Suppressor macrophage (primary cell): Measurements from ENCODE around the gene SERPINB6.
"Not testable (repeated sequence)": the region's sequence is repeated elsewhere in the genome, so short reads cannot be mapped to it uniquely, and the experiment has no call there.

ENCODE experiments used
- DNase-seq, 4 experiments: peaks; one replicate each; pipeline ENCODE4 v3.0.0-alpha.2; 2020 to 2022

Gene SERPINB6

GRCh38 chr6:2977799-2978590 is 6.6 kb upstream of the SERPINB6 start:
- peak in 2 of 4 experiments; percentile 25 to 45 for DNase-seq

- no peak for DNase-seq
These were observed 5.9 kb upstream of the SERPINB6 start for GRCh38 chr6:2977290-2977689.

- no peak for DNase-seq
These were observed 5.3 kb upstream of the SERPINB6 start for GRCh38 chr6:2976571-2977085.

- no peak for DNase-seq
These were observed 4.7 kb upstream of the SERPINB6 start for GRCh38 chr6:2976060-2976459.

GRCh38 chr6:2973676-2974075 is 2.3 kb upstream of the SERPINB6 start:
- DNase-seq = no peak

GRCh38 chr6:2973180-2973579 is 1.8 kb upstream of the SERPINB6 start:
- DNase-seq = not testable (repeated sequence)

- not testable (repeated sequence) for DNase-seq
These were observed 1.3 kb upstream of the SERPINB6 start for GRCh38 chr6:2972685-2973084.

GRCh38 chr6:2972219-2972487 is 786 bp upstream of the SERPINB6 start:
- DNase-seq = not testable (repeated sequence)

GRCh38 chr6:2970753-2971419 is 481 bp downstream of the SERPINB6 start:
- peak; percentile 78 to 94 (median 86) for DNase-seq

GRCh38 chr6:2970034-2970685 is 1.2 kb downstream of the SERPINB6 start:
- DNase-seq = no peak

- DNase-seq = no peak
These were observed 1.8 kb downstream of the SERPINB6 start for GRCh38 chr6:2969549-2969948.

GRCh38 chr6:2968600-2969135 is 2.7 kb downstream of the SERPINB6 start:
- no peak for DNase-seq

- no peak for DNase-seq
These were observed 3.4 kb downstream of the SERPINB6 start for GRCh38 chr6:2967936-2968335.

- no peak for DNase-seq
These were observed 5.0 kb downstream of the SERPINB6 start for GRCh38 chr6:2966347-2966746.

- no peak for DNase-seq
These were observed 6.4 kb downstream of the SERPINB6 start for GRCh38 chr6:2964793-2965505.

GRCh38 chr6:2963756-2964155 is 7.6 kb downstream of the SERPINB6 start:
- no peak for DNase-seq

- peak in 1 of 4 experiments; percentile 42 for DNase-seq
These were observed 8.7 kb downstream of the SERPINB6 start for GRCh38 chr6:2962636-2963035.

GRCh38 chr6:2962004-2962403 is 9.4 kb downstream of the SERPINB6 start:
- peak; percentile 54 to 80 (median 76) for DNase-seq

GRCh38 chr6:2961506-2961905 is 9.9 kb downstream of the SERPINB6 start:
- DNase-seq = peak in 2 of 4 experiments; percentile 13 to 35

- no peak for DNase-seq
These were observed 10.4 kb downstream of the SERPINB6 start for GRCh38 chr6:2960935-2961334.

- peak; percentile 26 to 49 (median 37) for DNase-seq
These were observed 11.3 kb downstream of the SERPINB6 start for GRCh38 chr6:2959909-2960719.

- peak; percentile 26 to 65 (median 46) for DNase-seq
These were observed 12.6 kb downstream of the SERPINB6 start for GRCh38 chr6:2958776-2959175.
